SU-DHL-6 (cell line): ENCODE results near the gene INMT.

Experiments
- CTCF ChIP-seq: fragments of 200-600 bp; sonication (generic); IDR thresholded peaks from one replicate; pipeline ENCODE4 v1.5.1; 2017; ENCODE audit warnings: antibody characterized with exemption, mild to moderate bottlenecking, low read length, moderate library complexity; ENCODE audit not compliant: insufficient read depth, poor library complexity, severe bottlenecking
- EZH2phosphoT487 ChIP-seq: fragments of 200-600 bp; sonication (generic), shearing (Covaris generic); conservative IDR thresholded peaks from 2 replicates; pipeline ENCODE4 v1.6.1; 2018; ENCODE audit warnings: mild to moderate bottlenecking, antibody characterized with exemption, low read length, moderate library complexity, mixed read lengths

DNA sequence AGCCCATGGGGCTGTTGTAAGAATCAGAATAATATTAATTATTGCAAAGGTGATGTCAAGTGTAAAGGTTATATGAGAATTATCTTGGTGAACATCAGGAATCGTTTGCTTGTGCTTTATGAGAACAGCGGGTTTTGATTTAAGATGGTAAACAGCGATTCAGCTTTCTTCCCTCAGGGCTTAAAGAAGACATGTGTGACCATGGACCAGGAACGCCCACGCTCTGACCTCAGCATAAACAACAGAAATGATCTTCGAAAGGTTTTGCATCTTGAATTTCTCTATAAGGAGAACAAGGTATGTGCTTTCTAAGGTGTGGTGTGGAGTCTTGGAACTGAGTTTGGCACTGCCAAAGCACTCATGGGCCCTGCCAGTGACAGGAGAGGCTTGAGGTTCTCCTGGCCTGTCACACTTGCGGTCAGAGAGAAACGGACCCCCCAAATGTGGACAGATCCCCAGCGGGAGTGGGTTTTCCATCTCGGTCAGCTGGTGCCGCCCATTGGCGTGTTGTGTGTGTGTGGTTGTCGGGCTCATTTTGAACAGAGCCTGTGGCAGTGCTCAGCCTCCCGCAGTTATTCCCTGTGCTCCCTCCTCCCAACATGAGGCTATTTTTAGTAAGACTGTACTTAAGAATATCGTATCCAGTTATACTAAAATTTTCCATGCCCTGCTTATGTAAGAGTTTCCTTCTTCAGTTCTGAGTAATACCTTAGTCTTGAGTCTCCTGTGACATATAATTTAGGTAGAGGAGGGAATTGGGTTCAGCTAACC is 26.5 kb downstream of the INMT start:
- TF ChIP-seq CTCF, result no peak
- no peak for TF ChIP-seq EZH2phosphoT487
